Amygdala (tissue), 56 donors: ENCODE results near the gene CHRNA4.

Experiments
- DNase-seq, 56 donors: peaks; one replicate each; lab custom pipeline; 2025; lab: John Stamatoyannopoulos, UW

Gene CHRNA4

DNA sequence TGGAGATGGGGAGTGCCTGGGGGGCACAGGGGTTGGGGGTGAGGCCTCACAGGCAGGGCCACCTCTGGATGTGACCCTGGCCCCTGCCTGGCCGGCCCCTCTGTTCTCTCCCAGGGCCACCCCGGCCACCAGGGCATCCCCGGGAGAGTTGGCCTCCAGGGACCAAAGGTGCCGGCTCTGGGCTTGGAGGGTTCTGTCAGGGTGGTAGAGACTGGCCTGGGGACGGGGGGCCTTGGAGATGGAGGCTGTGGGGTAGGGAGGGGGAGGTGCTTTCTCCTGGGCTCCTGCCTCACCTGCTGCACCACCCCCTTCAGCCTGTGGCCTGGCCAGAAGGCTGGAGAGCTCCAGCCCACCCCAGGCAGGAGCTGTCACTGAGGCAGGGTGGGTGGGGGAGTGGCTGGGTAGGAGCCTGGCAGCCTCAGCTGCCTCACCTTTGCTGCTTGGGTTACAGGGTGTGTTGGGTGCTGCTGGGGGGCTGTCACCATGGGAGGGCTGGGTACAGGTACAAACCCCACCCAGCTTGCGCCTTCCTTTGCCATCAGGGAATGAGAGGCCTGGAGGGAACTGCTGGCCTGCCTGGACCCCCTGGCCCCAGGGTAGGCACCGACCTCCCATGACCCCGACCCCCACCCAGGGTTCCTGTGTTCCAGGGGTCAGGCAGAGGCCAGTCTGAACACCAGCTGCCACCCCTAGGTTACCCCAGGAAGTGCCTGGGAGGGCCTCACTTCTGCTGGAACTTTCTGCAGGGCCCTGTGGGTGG, 35.4 kb downstream of the CHRNA4 start:
- no peak for DNase-seq

GRCh38 chr20:63325021-63325471, 36.1 kb downstream of the CHRNA4 start:
- no peak for DNase-seq

- DNase-seq, result no peak
Observed at GRCh38 chr20:63323357-63323981, 37.7 kb downstream of the CHRNA4 start.

DNA sequence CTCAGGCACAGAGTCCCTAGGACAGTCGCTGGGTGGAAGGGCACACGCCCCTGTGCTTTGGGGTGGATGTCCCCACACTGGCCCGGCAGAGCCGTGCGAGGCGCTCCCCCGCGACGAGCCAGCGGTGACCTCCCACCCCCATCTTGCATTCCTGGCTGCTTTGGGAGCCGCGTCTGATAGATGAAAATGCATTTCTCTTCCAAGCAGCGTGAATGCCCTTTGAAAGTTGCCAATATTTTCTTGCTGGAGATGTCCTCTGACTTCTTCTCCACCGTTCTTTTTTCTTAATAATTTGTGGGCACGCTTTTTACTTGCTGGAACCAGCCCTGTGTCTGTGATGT, 38.2 kb downstream of the CHRNA4 start:
- DNase-seq, result no peak

GRCh38 chr20:63322146-63322932, 38.8 kb downstream of the CHRNA4 start:
- peak in 3 of 56 donors; percentile 11 to 19 (median 19) for DNase-seq

DNA sequence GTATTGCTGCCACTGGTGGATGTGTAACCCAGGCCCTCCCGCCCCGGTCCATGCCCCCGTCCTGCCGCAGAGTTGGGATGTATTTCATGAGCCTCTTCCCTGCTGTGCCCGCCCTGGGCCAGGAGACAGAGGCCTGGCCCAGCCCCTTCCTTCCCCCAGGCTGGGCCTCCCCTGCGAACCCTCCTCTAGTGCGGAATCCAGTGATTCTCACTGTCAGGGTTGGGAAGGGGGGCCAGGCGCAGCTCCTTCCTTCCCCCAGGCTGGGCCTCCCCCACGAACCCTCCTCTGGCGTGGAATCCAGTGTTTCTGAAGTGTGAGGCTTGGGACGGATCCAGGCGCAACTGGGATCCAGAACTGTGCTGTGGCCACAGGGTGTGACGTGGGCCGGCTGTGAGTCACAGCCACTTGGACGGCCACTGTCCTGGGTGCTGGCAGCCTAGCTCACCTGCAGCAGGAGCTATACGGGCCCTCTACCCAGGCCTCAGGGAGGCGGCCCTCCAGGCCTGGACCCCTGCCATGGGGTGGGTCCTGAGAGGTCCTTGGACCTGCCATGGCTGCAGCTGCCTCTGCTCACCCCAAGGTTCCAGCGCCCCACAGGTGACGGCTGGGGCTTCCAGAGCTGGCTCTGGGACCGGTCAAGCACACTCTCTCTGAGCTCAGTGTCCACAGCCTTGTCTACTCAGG, 39.9 kb downstream of the CHRNA4 start:
- no peak for DNase-seq

GRCh38 chr20:63320616-63321147, 40.5 kb downstream of the CHRNA4 start:
- no peak for DNase-seq

GRCh38 chr20:63320041-63320511, 41.1 kb downstream of the CHRNA4 start:
- DNase-seq, result no peak

DNA sequence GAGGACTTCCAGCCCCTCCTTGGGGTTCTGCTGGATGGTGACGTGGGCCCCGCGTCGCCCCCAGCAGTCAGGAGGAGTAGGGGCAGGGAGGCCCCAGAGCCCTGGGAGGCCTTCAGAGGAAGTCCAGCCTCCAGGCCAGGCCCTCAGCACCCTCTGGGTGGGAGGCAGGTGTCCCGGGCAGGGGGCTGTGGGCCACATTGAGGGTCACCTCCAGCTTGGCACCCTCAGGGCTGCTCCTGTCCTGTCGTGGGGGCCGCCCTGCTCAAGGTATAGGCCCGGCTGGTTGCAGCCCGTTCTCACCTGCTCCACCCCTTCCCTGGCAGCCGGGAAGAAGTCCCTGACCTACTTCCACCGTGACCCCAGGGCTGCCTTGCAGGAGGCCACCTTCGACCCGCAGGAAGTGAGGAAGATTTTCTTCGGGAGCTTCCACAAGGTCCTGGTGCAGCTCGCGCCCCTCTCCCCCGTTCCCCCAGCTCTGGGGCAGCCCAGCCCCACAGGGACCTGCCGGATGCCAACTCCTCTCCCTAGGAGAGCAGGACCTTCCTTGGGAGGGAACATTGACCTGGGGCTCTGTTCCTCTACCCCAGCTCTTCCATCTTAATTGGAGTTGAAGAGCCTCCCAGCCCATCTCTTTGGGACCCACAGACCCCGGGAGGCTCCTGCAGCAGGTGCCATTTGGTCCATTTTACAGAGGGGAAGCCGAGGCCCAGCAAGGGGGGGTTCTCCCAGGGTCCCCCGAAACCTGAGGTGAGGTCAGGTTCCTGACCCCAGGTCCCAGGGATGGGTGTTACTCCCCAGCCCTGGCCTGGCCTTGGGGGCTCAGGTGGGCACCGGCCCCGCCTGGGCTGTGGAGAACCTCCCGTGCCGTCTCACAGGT, 41.7 kb downstream of the CHRNA4 start:
- no peak for DNase-seq

GRCh38 chr20:63318391-63319163, 42.6 kb downstream of the CHRNA4 start:
- no peak for DNase-seq

GRCh38 chr20:63317601-63318291, 43.4 kb downstream of the CHRNA4 start:
- no peak for DNase-seq

GRCh38 chr20:63317061-63317460, 44.1 kb downstream of the CHRNA4 start:
- DNase-seq, result no peak

DNA sequence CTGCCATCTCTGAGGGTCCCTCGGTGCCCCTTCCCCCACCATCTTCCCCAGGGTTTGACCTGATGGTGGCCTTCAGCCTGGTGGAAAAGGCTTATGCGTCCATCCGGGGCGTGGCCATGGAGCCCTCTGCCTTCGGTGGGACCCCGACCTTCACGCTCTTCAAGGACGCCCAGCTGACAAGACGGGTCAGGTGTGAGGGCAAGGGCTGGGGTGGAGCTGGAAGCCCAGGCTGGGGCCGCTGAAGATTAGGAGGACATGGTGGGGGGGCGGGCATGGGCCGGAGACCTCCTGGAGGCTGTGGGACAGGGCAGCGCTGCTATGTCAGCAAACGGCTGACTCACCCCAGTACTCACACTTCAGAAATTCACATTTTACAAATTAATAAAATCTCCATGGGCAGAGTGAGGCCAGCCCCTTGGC, 44.6 kb downstream of the CHRNA4 start:
- no peak for DNase-seq

GRCh38 chr20:63315731-63316491, 45.2 kb downstream of the CHRNA4 start:
- no peak for DNase-seq

GRCh38 chr20:63315240-63315689, 45.9 kb downstream of the CHRNA4 start:
- DNase-seq, result no peak

DNA sequence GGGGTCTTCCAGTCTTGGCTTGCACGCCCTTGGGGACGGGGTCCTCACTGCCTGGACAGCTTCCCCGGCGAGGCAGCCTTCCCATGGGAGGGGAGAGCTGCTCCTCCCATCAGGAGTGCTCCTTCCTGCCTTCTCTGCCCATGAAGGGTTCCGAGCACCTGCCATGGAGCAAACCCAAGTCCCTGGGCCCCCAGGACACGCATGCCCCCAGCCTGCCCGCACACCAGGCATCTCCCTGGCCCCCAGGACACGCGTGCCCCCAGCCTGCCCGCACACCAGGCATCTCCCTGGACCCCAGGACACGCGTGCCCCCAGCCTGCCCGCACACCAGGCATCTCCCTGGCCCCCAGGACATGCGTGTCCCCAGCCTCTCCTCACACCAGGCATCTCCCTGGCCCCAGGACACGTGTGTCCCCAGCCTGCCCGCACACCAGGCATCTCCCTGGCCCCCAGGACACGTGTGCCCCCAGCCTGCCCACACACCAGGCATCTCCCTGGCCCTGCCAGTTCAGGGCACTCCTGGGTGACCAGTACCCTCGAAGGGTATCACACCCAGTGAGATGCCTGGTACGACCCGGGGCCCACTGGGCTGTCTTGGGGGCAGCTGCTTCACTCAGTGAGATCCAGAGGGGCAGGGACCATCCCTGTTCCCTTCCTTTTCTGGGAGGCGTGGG, 46.4 kb downstream of the CHRNA4 start:
- DNase-seq, result no peak
